ENCODE results near the gene SMARCA2.

GRCh38 chr9:2178034-2178734 lies 163.0 kb downstream of the SMARCA2 start:
- TF ChIP-seq CTCF (IDR thresholded peaks at IDR 0.05; ENCODE audit: low read depth, low read length) (no peak), EZH2phosphoT487 (IDR thresholded peaks at IDR 0.05; ENCODE audit: low read depth) (no peak)

Data from OCI-LY3 (cell line).